GM12874 (cell line): ENCODE data around the gene AIFM3.

Source experiments
- TF ChIP-seq, protein P1 (sequence below): IDR thresholded peaks from 2 replicates; pipeline ENCODE4 v1.5.1; 2011; ENCODE audit warnings: low read depth, mild to moderate bottlenecking, control low read depth, low read length, moderate library complexity; ENCODE audit not compliant: insufficient read depth

The AIFM3 gene

DNA sequence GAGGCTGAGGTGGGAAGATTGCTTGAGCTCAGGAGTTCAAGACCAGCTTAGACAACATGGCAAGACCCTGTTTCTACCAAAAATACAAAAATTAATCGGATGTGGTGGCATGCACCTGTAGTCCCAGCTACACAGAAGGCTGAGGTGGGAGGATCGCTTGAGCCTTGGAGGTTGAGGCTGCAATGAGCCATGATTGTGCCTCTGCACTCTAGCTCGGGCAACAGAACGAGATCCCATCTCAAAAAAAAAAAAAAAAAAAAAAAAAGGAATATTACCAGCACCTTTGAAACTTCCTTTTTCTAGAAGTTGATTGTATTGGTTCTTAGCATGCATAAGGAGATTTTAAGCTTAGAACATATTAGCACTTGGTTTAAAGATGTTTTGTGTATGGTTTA is 38.5 kb upstream of the AIFM3 start:
- TF ChIP-seq, protein P1, sequence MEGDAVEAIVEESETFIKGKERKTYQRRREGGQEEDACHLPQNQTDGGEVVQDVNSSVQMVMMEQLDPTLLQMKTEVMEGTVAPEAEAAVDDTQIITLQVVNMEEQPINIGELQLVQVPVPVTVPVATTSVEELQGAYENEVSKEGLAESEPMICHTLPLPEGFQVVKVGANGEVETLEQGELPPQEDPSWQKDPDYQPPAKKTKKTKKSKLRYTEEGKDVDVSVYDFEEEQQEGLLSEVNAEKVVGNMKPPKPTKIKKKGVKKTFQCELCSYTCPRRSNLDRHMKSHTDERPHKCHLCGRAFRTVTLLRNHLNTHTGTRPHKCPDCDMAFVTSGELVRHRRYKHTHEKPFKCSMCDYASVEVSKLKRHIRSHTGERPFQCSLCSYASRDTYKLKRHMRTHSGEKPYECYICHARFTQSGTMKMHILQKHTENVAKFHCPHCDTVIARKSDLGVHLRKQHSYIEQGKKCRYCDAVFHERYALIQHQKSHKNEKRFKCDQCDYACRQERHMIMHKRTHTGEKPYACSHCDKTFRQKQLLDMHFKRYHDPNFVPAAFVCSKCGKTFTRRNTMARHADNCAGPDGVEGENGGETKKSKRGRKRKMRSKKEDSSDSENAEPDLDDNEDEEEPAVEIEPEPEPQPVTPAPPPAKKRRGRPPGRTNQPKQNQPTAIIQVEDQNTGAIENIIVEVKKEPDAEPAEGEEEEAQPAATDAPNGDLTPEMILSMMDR = no peak

DNA sequence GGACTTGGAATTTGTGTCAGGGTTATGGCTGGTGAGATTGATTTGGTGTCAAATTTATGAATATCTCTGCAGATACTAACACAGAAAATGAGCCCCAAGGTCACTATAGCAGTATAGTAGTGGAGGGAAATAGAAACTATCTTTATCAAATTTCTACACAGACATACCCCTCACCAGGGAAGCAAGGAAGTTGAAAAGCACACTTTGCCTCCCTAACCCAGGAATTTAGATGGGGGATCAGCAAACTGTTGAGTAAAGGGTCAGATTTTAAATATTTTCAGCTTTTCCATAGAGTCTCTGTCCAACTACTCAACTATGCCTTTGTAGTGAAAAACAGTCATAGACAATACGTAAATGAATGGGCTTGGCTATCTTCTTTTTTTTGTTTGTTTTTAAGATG is 37.1 kb upstream of the AIFM3 start:
- TF ChIP-seq, protein P1 = no peak

DNA sequence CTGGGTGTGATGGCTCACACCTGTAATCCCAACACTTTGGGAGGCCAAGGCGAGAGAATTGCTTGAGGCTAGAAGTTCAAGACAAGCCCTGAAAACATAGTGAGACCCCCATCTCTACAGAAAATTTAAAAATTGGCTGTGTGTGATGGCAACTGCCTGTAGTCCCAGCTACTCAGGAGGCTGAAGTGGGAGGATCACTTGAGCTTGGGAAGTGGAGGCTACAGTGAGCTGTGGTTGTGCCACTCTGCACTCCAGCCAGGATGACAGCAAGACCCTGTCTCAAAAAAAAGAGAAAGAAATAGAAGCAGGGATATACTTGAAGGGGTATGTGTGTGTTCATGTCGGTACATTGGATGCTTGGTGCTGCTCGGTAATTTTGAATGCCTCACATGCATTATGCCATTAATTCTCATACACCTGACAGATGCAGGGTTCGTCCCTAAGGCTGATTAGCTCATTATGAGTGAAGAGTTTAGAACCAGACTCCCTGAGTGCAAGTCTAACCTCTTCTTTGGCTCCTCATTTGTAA is 35.9 kb upstream of the AIFM3 start:
- TF ChIP-seq, protein P1 = no peak

DNA sequence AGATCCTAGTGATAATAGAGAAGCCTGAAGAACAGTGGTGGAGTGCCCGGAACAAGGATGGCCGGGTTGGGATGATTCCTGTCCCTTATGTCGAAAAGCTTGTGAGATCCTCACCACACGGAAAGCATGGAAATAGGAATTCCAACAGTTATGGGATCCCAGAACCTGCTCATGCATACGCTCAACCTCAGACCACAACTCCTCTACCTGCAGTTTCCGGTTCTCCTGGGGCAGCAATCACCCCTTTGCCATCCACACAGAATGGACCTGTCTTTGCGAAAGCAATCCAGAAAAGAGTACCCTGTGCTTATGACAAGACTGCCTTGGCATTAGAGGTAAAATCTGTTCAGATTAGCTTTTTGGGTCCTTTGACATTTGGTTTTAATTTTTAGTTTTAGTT is 33.1 kb upstream of the AIFM3 start:
- TF ChIP-seq, protein P1 = no peak

DNA sequence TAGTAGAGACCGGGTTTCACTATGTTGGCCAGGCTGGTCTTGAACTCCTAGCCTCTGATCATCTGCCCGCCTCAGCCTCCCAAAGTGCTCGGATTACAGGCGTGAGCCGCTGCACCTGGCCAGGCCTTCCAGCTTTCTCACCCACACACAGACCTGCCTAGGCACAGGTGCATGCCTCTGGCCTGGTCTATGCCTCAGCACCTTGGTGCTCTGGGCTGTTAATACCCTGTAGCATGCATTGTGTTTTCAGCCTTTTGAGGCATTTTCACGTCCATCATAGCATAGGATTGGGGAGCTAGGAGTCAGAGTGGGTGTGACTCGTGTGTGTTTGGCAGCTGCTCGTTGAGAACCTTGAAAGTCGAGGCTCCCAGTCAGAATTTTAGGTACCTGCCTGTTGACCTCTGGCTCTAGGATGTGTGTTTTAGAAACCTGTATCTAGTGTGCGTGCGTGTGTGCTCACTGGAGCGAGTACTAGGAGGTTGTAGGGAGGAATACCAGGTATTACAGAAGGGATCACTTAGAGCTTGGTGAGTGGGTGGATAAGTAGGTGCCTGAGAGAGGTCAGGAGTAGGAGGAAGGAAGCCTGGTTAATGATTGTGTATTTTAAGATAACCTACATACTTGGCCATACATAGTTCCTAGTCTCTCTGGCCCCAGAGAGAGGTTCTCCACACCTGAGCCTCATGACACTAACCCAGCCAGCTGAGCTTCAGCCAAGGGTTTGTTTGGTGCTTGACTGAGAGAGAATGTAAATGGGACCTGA is 29.8 kb upstream of the AIFM3 start:
- TF ChIP-seq, protein P1 = no peak

DNA sequence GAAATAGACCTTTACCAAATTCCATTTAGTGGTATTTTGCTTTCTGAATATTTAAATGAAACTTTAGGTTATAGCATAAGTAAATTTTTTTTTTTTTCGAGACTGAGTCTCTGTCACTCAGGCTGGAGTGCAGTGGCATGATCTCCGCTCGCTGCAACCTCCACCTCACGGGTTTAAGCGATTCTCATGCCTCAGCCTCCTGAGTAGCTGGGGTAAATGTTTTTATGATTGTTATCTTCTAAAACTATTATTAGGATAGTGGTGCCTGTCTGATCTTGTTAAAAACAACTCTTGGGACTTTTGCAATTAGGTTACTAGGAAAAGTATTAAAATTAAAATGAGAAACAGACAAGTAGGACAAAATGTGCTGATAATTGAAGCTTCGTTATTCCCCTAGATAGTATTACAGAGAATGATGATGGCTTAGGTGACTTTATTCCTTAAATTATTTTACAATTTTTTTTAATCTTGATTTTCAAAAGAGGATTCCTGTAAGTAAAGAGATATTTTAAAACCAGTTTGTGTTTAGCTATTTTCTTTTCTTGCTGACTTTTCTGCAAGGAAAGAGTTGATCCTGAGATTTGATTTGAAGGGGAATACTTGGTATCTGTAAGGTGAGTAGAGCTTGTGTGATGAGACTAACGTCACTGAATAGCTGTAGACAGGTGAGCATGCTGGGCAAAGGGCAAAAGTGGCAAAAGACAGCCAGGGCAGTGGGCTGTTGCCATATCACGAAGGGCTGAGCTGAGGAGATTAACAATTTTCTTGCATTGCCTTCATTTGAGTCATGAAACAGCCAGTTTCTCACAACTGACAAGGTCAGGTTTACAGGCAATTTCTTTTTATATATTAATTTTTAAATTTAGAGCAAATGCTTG is 29.0 kb upstream of the AIFM3 start:
- TF ChIP-seq, protein P1 = no peak

DNA sequence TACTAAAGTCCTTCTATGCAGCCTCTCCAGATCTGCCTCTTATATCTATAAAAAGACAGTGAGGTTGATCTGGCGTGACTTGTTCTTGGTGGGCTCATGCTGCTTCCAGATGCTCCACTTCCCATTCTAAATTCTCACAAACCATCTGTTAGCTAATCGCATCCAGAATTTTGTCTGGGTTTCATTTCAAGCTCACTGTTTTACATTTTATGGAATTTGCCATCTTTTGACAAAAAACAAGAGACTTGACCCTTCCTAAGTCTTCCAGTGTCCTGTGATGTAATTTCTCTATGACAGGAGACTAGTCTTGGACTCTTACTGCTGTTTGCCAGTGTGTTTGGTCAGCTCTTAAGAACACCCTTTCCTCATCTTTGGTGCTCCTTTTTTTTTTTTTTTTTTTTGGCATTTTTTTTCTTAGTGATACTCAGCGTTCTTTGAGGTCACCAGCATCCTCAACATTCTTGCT is 26.8 kb upstream of the AIFM3 start:
- TF ChIP-seq, protein P1 = no peak
